ENCODE results near the gene APOM.

APOM gene

GRCh38 chr6:31707701-31708100, 52.0 kb downstream of the APOM start:
- no peak for DNase-seq (ENCODE audit: low spot score)
